Neuronal stem cell (in vitro differentiated cells): ENCODE results near the gene EFCAB3.

Experiments used
- DNase-seq: peaks from one replicate; pipeline ENCODE4 v3.0.0-alpha.2; 2013; ENCODE audit warnings: low spot score
- H2AFZ ChIP-seq: one replicate; pipeline ENCODE4 v1.6.1; 2013; ENCODE audit warnings: mild to moderate bottlenecking, low read length, inconsistent platforms
- H2AK5ac ChIP-seq: 2 replicates; pipeline ENCODE4 v1.6.1; 2013; ENCODE audit warnings: low read depth, mild to moderate bottlenecking, inconsistent platforms, low read length, moderate library complexity, mixed read lengths
- H2BK120ac ChIP-seq: 2 replicates; pipeline ENCODE4 v1.6.1; 2013; ENCODE audit warnings: low read depth, mild to moderate bottlenecking, inconsistent platforms, low read length, moderate library complexity, mixed read lengths
- H2BK12ac ChIP-seq: one replicate; pipeline ENCODE4 v1.6.1; 2013; ENCODE audit warnings: low read length, inconsistent platforms
- H2BK15ac ChIP-seq: 2 replicates; pipeline ENCODE4 v1.6.1; 2013; ENCODE audit warnings: mild to moderate bottlenecking, low read length, inconsistent platforms, mixed read lengths
- H2BK5ac ChIP-seq: one replicate; pipeline ENCODE4 v1.6.1; 2013; ENCODE audit warnings: inconsistent platforms, mild to moderate bottlenecking, low read length, moderate library complexity
- H3K14ac ChIP-seq: one replicate; pipeline ENCODE4 v1.6.1; 2013; ENCODE audit warnings: low read length, inconsistent platforms
- H3K18ac ChIP-seq: 2 replicates; pipeline ENCODE4 v1.6.1; 2013; ENCODE audit warnings: low read length, inconsistent platforms
- H3K23ac ChIP-seq: 2 replicates; pipeline ENCODE4 v1.6.1; 2013; ENCODE audit warnings: low read depth, mild to moderate bottlenecking, mixed read lengths, low read length, inconsistent platforms; ENCODE audit not compliant: poor library complexity
- H3K27ac ChIP-seq: replicated peaks from 3 replicates; pipeline ENCODE4 v1.5.1; 2013; ENCODE audit warnings: low read length, inconsistent platforms
- H3K27me3 ChIP-seq, 3 experiments: 2 replicates each; pipeline ENCODE4 v1.6.1; 2013; ENCODE audit warnings: low read length in 3 of 3, mild to moderate bottlenecking in 2 of 3, inconsistent platforms in 1 of 3, low read depth in 1 of 3, mixed read lengths in 1 of 3, moderate library complexity in 1 of 3; ENCODE audit not compliant: control insufficient read depth in 3 of 3, insufficient read depth in 3 of 3
- H3K36me3 ChIP-seq, 2 donors: replicated peaks in 1 of 2; 2 replicates each; pipeline ENCODE4 v1.6.1; 2013; ENCODE audit warnings: low read length in 2 of 2; ENCODE audit not compliant: control insufficient read depth in 2 of 2, insufficient read depth in 2 of 2
- H3K4ac ChIP-seq: 2 replicates; pipeline ENCODE4 v1.6.1; 2013; ENCODE audit warnings: inconsistent platforms, mild to moderate bottlenecking, low read length, moderate library complexity
- H3K4me1 ChIP-seq, 2 donors: 1 replicate in 1 of 2; 2 replicates in 1 of 2; pipeline ENCODE4 v1.6.1; 2013; ENCODE audit warnings: low read length in 2 of 2, low read depth in 1 of 2; ENCODE audit not compliant: control insufficient read depth in 2 of 2, insufficient read depth in 1 of 2
- H3K4me2 ChIP-seq: one replicate; pipeline ENCODE4 v1.6.1; 2013; ENCODE audit warnings: mild to moderate bottlenecking, low read length, inconsistent platforms; ENCODE audit not compliant: insufficient read depth, poor library complexity, severe bottlenecking
- H3K4me3 ChIP-seq, 2 donors: 2 replicates each; pipeline ENCODE4 v1.5.1; 2013; ENCODE audit warnings: low read length in 2 of 2, mild to moderate bottlenecking in 2 of 2, inconsistent platforms in 1 of 2, moderate library complexity in 1 of 2
- H3K79me1 ChIP-seq: one replicate; pipeline ENCODE4 v1.6.1; 2013; ENCODE audit warnings: low read depth, mild to moderate bottlenecking, inconsistent platforms, low read length, moderate library complexity
- H3K9ac ChIP-seq: one replicate; pipeline ENCODE4 v1.6.1; 2013; ENCODE audit warnings: mild to moderate bottlenecking, low read depth, low read length, inconsistent platforms; ENCODE audit not compliant: poor library complexity
- H3K9me3 ChIP-seq, 2 donors: replicated peaks in 1 of 2; 2 replicates each; pipeline versions ENCODE3 to v1.6.1; 2013; ENCODE audit warnings: low read length in 2 of 2, mild to moderate bottlenecking in 2 of 2, inconsistent platforms in 1 of 2, low read depth in 1 of 2, mixed read lengths in 1 of 2, moderate library complexity in 1 of 2; ENCODE audit not compliant: control insufficient read depth in 2 of 2, insufficient read depth in 1 of 2
- H4K8ac ChIP-seq: one replicate; pipeline ENCODE4 v1.6.1; 2013; ENCODE audit warnings: low read depth, mild to moderate bottlenecking, inconsistent platforms, low read length, moderate library complexity
- H4K91ac ChIP-seq: one replicate; pipeline ENCODE4 v1.6.1; 2013; ENCODE audit warnings: low read length, low read depth, mild to moderate bottlenecking, inconsistent platforms; ENCODE audit not compliant: poor library complexity
- WGBS, 2 donors: extraction: QIAGEN DNeasy Blood & Tissue Kit; methylation state at CpG; one replicate each; pipeline ENCODE4 v1.1.7; 2013; ENCODE audit warnings: missing lambda C conversion rate in 2 of 2, mixed read lengths in 1 of 2; ENCODE audit not compliant: insufficient read length in 2 of 2, insufficient replicate concordance in 1 of 2; ENCODE audit errors: extremely low coverage in 2 of 2; 5-methylcytosine and 5-hydroxymethylcytosine counted together

The EFCAB3 gene

GRCh38 chr17:62366191-62366590 is 14.2 kb upstream of the EFCAB3 start:
- no peak overlapping the region for H3K4me3 ChIP-seq

GRCh38 chr17:62381561-62381960 is 1.2 kb downstream of the EFCAB3 start:
- no peak overlapping the region for H2BK5ac ChIP-seq
- H3K4me3 ChIP-seq = no peak overlapping the region
- WGBS, 2 donors = no CpG with 5 or more reads among the region's 18 CpGs
- no peak overlapping the region for H2BK12ac ChIP-seq
- no peak overlapping the region for H2BK15ac ChIP-seq
- H3K4me1 ChIP-seq = no peaks in the 10 kb centered on the region
- no peak overlapping the region for H3K4ac ChIP-seq
- H3K79me1 ChIP-seq = no peaks in the 10 kb centered on the region
- H4K91ac ChIP-seq = no peak overlapping the region
- H3K27ac ChIP-seq = no peak overlapping the region
- H2AFZ ChIP-seq = no peak overlapping the region
- no peak overlapping the region for H3K4me2 ChIP-seq
- H4K8ac ChIP-seq = no peak overlapping the region
- no peak overlapping the region for H3K14ac ChIP-seq
- no peaks in the 10 kb centered on the region for H3K9me3 ChIP-seq
- H3K23ac ChIP-seq = no peak overlapping the region
- no peak overlapping the region for H2AK5ac ChIP-seq
- H2BK120ac ChIP-seq = no peak overlapping the region
- DNase-seq = no peak
- H3K27me3 ChIP-seq = peaks cover 0 to 13% (median 0%) of the 10 kb centered on the region in 3 experiments
- no peaks in the 10 kb centered on the region for H3K36me3 ChIP-seq
- H3K18ac ChIP-seq = peak overlapping the region; percentile 35
- no peak overlapping the region for H3K9ac ChIP-seq

More at GRCh38 chr17:62366191-62366590, 14.2 kb upstream of the EFCAB3 start:
- H2AK5ac ChIP-seq = no peak overlapping the region
- H4K8ac ChIP-seq = no peak overlapping the region
- no peaks in the 10 kb centered on the region for H3K9me3 ChIP-seq
- H2BK12ac ChIP-seq = no peak overlapping the region
- no peak overlapping the region for H4K91ac ChIP-seq
- no peak overlapping the region for H3K14ac ChIP-seq
- H2AFZ ChIP-seq = no peak overlapping the region
- no peak overlapping the region for H2BK5ac ChIP-seq
- H3K27ac ChIP-seq = no peak overlapping the region
- no peak overlapping the region for H3K23ac ChIP-seq
- H3K18ac ChIP-seq = no peak overlapping the region
- H3K4ac ChIP-seq = no peak overlapping the region
- H3K9ac ChIP-seq = no peak overlapping the region
- H3K4me2 ChIP-seq = no peak overlapping the region
- no peak overlapping the region for H2BK15ac ChIP-seq
- H3K36me3 ChIP-seq = no peaks in the 10 kb centered on the region
- H3K79me1 ChIP-seq = no peaks in the 10 kb centered on the region
- no peak overlapping the region for H2BK120ac ChIP-seq
- H3K4me1 ChIP-seq = no peaks in the 10 kb centered on the region
- DNase-seq = no peak
- no CpG with 5 or more reads among the region's 2 CpGs for WGBS, 2 donors
- peaks cover 0 to 3% (median 0%) of the 10 kb centered on the region in 3 experiments for H3K27me3 ChIP-seq

- WGBS, 2 donors = no CpG with 5 or more reads among the region's 1 CpG
- H3K27ac ChIP-seq = no peak overlapping the region
- H3K79me1 ChIP-seq = no peaks in the 10 kb centered on the region
- H3K36me3 ChIP-seq = no peaks in the 10 kb centered on the region
- no peak overlapping the region for H3K4me2 ChIP-seq
- H3K4me1 ChIP-seq = no peaks in the 10 kb centered on the region
- H2BK15ac ChIP-seq = no peak overlapping the region
- no peak overlapping the region for H2BK12ac ChIP-seq
- H3K9ac ChIP-seq = no peak overlapping the region
- H2BK120ac ChIP-seq = no peak overlapping the region
- H2AFZ ChIP-seq = no peak overlapping the region
- H4K8ac ChIP-seq = no peak overlapping the region
- peaks cover 0 to 8% (median 1%) of the 10 kb centered on the region in 3 experiments for H3K27me3 ChIP-seq
- H3K9me3 ChIP-seq = no peaks in the 10 kb centered on the region
- DNase-seq = no peak
- H3K4me3 ChIP-seq = no peak overlapping the region
- no peak overlapping the region for H3K4ac ChIP-seq
- no peak overlapping the region for H3K23ac ChIP-seq
- no peak overlapping the region for H3K18ac ChIP-seq
- H4K91ac ChIP-seq = no peak overlapping the region
- no peak overlapping the region for H3K14ac ChIP-seq
- no peak overlapping the region for H2BK5ac ChIP-seq
- no peak overlapping the region for H2AK5ac ChIP-seq
Observed at GRCh38 chr17:62388856-62389255, 8.5 kb downstream of the EFCAB3 start.

GRCh38 chr17:62392908-62393307 is 12.6 kb downstream of the EFCAB3 start:
- no peak overlapping the region for H2BK5ac ChIP-seq
- H3K4me2 ChIP-seq = no peak overlapping the region
- no peaks in the 10 kb centered on the region for H3K79me1 ChIP-seq
- H3K23ac ChIP-seq = no peak overlapping the region
- H2BK15ac ChIP-seq = no peak overlapping the region
- H3K4ac ChIP-seq = no peak overlapping the region
- no peak overlapping the region for H3K27ac ChIP-seq
- no peak overlapping the region for H3K18ac ChIP-seq
- no peak overlapping the region for H3K14ac ChIP-seq
- no peak for DNase-seq
- H3K27me3 ChIP-seq = peaks cover 0 to 18% (median 1%) of the 10 kb centered on the region in 3 experiments
- H3K4me1 ChIP-seq = no peaks in the 10 kb centered on the region
- H3K9me3 ChIP-seq = no peaks in the 10 kb centered on the region
- H4K8ac ChIP-seq = no peak overlapping the region
- H2AK5ac ChIP-seq = no peak overlapping the region
- H3K36me3 ChIP-seq = no peaks in the 10 kb centered on the region
- H4K91ac ChIP-seq = no peak overlapping the region
- no peak overlapping the region for H2BK120ac ChIP-seq
- H3K4me3 ChIP-seq = no peak overlapping the region
- H3K9ac ChIP-seq = no peak overlapping the region
- WGBS, 2 donors = no CpG with 5 or more reads among the region's 1 CpG
- H2BK12ac ChIP-seq = no peak overlapping the region
- H2AFZ ChIP-seq = no peak overlapping the region
